SHP77 (cell line): ENCODE results near the gene FOXN3.
"Not testable (repeated sequence)": the region's sequence is repeated elsewhere in the genome, so short reads cannot be mapped to it uniquely, and the experiment has no call there.

ENCODE experiments used
- DNase-seq, 2 experiments: peaks; one replicate each; lab custom pipeline; 2025; lab: John Stamatoyannopoulos, UW

Gene FOXN3

DNA sequence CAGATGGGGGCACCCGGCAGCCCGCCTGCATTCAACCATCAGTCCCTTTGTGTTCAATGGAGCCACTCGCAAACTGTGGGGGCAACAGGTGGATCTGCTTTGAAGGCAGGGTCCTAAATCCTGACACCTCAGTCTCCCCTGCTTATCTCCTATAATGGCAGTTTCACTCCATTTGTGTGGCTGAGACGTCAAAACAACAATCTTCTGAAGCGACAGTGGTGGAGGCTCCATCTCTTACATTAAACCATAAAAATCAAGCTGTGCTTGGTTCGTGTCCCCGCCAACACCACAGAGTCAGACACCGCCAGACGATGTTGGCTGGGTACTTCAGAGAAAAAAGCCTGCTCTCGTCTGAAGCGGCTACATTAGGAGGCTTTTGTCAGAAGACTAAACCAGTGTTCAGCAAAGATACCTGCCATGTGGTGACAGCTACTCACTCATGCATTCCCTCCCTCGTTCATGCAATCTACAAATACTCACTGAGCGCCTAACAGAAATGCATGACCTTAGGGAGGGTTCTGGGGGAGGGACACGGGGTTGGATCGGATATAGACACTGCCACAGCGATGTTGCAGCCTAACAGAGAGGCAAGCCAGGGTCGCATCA, 253.9 kb downstream of the FOXN3 start:
- no peak for DNase-seq

DNA sequence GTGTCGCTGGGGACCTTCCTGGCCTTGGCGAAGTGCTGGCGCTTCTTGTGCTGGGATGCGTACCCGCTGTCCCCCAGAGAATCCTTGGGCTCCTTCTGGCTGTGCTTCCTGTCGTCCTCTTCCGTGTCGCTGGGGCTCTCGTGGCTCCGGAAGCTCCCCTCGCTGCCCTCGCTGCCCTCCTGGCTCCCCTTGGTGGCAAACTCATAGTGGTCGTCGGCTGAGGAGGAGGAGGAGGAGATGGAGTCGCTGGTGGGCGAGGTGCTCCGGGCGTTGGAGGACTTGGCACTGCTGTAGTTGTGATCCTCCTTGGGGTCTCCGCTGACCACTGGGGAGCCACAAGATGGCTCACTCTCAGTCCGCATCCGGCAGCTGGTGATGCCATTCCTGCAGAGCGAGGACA, 254.4 kb downstream of the FOXN3 start:
- no peak for DNase-seq

DNA sequence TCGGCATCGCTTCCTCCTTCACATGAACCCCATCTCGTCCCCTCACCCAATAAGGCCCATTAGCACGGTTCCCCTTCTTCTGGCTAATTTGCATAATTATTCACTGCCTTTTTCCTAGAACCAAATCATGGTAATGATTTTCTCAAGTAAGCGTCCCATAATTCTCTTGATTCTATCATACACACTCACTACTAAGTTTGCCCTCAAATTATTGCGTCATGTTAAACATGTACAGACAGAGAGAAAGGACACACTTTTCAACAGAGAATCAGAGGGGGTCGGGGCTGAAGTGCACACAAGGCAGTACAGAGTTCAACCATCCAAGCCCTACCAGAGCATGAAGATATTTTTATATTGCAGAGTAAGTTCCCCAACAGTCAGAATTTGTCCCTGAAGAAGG, 256.6 kb downstream of the FOXN3 start:
- no peak for DNase-seq

DNA sequence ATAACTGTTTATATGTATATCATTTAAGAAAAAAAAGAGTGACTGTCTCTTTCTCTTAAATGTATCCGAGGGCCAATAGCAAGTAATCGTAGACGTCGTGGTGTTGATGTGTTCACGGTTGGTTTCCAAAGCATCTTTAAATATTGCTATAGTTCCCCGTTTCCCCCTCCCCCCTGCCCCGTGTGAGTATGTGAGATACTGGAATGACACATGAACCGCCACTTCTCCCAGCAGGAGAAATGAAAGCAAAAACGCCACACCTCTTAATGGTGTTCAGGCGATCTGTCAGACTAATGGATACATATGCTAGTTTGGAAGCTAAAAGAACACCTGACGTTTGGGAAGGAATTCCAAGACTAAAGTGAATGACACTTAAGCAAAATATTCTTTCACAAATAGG, 258.3 kb downstream of the FOXN3 start:
- DNase-seq: no peak

DNA sequence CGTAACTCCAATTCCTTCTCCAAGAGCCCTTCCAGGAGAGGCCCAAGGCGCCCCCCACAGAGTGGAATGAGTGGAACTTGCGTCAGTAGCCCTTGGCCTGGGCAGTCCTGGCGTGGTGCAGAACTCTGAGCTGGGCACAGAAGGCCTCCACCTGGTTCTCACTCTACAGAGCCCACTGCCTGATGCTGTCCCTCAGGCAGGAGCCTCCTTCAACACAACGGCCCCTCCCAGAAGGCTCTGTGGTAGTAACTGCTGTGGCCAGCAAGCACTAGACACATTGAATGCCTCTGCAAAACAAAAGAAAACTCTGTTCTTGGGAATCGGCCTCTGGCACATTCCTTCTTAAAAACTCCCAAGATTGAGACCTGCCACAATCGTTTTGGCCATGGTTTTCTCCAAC, 258.9 kb downstream of the FOXN3 start:
- not testable (repeated sequence) for DNase-seq

DNA sequence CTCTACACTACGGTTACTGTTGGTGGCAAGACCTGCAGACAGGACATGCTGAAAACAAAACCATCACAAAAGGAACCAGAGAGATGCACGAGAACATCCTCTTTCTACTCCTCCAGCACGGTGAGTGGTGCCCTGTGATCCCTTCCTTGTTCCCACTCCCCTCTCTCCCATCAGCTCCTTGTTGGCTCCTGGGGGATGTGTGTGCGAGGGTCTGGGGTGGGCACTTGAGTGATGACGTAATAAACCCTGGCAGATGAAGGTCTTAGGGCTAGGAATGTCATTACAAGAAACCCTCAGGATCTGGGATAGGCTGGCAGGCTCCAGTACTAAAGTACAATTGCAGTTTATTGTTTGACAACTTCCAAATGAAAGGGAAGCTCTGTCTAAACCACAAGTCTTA, 261.5 kb downstream of the FOXN3 start:
- no peak for DNase-seq

DNA sequence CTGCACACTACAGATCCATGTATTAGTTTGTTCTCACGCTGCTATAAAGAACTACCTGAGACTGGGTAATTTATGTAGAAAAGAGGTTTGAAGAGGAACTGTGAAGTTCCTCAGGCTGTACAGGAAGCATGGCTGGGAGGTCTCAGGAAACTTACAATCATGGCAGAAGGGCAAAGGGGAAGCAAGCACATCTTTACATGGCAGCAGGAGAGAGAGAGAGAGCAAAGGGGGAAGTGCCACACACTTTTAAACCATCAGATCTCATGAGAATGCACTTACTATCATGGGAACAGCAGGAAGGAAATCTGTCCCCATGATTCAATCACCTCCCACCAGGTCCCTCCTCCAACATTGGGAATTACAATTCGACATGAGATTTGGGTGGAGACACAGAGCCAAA, 265.3 kb downstream of the FOXN3 start:
- DNase-seq: not testable (repeated sequence)

DNA sequence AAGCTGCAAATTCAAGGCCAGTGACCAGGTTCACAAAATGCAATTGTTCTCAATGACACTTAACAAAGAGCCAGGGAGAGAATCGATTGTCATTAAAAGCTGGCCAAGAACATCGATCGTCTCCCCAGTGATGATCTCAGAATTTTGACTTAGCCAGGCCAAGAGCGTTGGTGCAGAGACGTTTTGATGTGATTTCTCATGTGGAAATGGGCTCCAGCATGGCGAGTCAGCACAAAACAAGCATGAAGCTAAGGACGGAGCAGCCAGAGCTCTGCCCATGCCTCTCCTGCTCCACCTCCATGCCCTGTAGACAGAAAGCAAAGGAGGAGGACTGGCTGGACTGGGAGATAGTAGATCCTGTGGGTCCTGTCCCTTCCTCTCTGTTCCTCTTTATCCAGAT, 270.8 kb downstream of the FOXN3 start:
- no peak for DNase-seq

DNA sequence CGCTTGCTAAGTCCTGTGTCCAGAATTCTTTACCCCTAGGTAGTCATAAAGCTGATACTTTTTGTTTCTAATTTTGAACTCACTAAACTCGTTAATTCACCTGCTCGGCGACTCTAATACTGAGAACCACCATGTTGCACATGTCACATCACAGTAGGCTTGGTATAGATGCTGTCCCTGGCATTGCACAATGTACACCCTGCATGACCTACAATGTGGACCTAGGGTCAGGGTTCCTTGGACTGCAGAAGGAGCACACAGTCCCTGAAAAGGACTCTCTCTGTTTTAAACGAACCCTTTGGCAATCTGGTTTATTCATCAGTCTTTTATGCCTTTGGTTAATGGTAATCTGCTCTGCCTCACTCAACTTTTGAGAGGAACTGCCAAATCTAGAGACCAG, 272.4 kb downstream of the FOXN3 start:
- DNase-seq: no peak

DNA sequence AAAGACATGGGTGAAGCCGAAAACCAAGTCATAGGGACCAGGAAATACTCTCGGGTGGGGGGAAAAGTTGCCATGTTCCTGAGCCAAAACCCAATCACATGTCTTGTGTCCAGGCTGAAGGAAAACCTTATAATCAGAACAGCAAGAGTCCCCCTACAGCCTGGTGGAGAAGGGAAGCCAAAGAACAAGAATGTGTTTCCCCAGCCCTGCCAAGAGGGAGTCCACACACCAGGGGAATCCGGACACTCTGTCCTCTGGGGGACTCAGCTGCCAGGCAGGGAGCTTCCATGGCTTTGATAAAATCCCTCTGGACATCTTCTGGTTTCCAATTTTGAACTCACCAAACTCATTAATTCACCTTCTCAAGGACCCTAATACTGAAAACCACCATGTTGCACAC, 273.0 kb downstream of the FOXN3 start:
- no peak for DNase-seq

DNA sequence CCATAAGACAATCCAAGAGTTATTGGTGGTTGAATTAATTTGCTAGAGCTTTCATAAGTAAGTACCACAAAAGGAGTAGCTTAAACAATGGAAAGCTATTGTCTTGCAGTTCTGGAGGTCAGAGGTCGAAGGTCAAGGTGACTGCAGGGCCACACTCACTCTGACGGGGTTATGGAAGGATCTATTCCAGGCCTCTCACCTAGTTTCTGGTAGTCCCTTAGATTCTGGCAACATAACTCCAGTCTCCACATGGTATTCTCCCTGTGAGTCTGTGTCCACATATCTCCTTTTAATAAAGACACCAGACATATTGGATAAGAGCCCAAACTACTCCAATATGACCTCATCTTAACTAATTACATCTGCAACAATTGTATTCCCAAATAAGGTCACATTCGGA, 273.4 kb downstream of the FOXN3 start:
- DNase-seq: no peak

DNA sequence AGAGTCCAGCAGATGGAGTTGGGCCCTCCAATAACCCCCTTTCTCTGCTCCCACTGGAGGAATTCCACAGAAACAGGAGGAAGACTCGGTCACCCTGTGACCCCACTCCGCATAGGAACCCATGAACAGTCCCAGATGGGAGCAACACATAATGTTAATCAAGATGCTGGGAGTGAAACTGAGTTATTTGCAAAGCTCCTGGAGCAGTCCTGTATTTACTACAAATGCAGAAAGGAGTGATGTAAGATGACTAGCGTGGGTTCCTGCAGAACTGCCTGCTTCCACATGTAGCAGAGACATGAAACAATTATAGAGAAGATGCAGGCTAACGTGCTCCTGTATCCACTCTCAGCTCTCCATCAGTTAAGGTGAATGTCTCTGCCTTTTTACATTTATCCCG, 274.7 kb downstream of the FOXN3 start:
- DNase-seq: no peak

DNA sequence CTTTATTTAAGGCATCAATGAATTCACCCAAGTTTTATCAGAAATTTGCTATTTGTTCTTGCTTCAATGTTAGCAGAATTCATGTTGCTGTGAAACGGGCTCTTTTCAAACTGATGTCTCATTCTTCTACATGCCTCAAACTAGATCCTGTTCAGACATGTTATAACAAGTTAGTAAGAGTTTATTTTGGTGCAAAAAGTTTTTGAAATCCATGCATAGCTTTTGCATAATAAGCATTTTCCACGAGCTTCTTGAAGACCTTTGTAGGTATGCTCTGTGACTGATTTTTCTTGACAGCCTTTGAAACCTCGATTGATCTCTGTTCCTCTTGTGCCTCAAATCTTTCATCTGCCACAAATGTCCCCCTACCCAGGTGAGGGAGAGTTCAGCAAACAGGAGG, 275.2 kb downstream of the FOXN3 start:
- DNase-seq: no peak

DNA sequence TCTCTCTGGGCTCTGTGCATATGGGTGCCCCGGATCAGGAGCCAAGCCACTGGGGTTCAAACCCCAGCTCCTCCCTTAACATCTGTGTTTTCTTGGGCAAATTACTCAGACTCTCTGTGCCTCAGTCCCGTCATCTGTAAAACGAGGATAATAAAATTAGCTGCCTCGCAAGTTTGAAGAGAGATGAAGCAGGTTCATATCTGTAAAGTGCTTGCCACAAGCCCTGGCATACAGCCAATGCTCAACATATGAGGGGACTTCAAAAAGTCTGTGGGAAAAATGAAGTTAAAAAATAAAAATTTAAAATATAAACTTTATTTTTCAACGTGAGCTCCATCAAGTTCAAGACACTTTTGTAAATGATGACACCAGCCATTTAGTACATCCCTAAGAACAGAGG, 276.7 kb downstream of the FOXN3 start:
- no peak for DNase-seq

DNA sequence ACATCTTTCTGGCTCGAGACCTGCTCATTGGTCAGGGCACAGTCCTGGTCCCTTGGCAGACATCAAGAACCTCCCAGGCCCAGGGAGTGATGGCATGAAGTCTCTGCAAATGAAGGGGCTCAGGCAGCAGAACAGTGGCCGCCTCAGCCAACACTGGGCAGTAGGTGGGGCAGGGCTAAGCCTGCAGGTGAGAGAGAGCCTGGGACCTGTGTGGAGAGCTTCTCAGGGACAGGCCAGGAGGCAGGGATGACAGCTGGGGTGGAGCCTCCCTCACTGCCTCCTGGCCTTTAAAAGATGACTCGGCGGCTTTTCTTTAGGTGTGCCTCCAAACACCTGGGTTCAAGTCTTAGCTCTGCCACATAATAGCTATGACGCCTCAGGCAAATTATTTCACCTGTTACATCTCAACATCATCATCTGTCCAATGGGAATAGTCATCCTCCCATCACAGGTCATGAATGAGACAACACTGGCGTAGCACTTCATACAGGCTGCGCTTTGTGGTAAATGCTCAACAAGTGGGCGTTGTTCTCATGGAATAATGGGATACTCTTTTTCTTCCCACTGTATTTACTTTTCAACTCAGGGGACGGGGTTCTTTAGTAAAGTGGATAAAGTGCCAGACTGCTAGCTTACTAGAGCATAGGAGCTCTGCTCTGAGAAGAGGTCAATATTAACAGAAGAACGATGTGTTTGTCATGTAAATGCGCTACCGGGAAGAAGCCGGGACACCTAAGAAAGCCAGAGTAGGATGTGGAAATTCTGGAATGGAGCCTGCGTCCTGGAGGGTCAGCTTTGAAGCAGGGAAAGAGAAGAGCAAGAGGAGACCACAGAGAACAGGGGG, 277.4 kb downstream of the FOXN3 start:
- DNase-seq: no peak

DNA sequence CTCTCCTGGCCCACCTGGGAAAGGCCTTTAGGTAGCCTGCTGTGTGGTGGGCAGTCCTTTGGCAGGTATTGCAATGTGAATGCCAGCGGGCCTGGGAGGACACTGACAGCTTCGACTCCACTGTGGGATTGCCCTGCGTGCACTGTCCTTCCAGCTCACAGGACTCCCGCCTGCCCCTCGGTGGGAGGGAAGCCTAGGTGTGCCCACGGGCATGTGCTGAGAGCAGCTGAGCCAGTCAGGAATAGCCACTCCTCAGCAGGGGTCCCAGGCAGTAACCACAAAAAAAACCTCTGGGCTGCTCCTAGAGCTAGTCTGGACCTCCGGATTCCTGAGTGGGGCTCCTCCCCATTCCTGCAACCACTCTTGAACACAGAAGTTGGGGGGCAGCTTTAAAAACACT, 278.2 kb downstream of the FOXN3 start:
- no peak for DNase-seq

DNA sequence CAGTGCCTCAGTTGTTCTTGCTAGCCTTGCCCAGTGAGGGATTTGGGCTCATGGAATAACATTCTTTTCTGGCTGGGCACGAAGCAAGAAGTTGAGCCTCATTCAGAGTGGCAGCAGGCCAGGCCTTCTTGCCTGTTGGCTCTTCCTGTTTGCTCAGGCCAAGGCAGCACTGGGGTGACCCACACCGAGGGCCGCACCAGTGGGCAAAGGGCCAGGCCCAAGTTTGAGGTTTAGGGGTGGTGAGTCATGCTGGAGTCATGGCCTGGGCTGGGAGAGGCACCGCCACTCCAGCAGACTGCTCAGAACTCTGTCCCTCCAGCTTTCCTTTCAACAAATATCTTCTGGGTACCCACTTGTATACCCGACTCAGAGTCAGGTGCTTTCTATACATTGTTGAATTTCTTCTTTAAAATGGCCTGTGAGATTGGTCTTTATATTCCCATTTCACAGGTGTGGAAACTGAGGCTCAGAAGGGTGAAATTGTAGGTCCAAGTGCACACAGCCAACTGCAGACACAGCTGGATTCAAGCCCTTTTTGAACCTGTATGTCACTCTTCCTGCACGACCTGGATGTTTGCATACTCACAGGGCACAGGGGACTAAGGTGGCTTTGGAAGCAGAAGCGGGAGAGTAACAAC, 279.4 kb downstream of the FOXN3 start:
- no peak for DNase-seq

DNA sequence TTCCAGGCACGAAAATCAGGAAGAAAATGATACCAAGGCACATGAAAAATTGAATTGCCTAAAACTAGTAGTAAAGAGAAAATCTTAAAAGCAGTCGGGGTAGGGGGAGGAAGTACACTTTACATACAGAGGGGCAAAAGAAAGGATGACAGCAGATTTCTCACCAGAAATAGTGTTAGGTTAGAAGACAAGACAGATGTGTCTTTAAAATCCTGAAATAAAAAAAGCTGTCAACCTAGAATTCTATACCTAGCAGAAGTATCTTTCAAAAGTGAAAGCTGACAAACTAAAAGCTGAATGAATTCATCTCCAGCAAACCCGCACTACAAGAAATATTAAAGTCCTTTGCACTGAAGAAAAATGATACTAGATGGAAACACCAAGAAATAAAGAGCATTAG, 280.4 kb downstream of the FOXN3 start:
- no peak for DNase-seq

DNA sequence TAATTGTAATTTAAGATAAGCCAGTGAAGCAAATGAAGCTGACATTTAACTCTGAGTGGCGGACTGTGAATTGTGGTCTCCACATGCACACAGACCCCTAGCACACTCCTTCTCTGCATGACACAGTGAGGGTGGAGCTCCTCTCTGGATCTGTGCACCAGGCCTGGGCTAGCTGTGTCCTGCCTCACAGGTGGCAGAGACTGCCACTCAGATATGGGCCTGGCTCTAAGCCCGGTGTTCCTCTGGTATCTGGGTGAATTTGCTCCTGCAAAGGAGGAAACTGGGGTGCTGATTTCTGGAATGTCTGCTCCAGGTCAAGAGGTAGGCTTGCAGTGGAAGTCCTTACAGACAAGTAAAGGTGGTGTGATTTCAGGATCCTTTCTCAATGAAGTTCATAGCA, 282.4 kb downstream of the FOXN3 start:
- DNase-seq: no peak

DNA sequence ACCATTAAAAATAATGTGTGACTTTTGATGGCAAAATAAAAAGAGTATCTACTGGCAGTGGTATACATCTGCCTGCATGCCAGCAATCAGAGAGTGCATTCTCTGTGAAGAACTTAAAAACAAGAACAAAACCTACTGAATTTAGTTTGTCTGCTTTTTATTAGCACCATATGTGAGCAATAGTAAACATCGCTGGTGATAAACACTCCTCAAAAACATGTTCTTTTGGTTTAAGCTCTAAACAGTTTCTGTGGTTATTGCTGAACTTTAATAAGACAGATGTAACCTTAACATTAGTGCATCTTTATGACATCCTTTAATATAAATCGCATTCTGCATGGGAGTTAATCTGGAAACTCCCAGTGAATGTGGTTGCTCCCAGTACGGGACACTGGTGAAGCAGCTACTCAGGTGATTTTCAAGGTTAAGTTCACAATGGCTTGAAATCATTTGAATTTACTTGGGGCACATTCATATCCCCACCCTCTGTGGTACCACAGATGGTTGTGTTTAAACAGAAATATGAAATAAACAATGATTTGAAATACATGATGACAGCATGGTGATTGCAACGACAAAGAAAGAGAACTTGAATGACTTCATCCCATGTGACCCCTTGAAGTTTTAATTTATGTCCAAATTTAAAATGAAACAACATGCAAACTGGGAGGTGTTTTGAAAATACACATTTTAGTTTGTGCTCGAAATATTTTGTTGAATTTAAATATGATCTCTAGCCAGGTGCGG, 285.9 kb downstream of the FOXN3 start:
- no peak for DNase-seq

DNA sequence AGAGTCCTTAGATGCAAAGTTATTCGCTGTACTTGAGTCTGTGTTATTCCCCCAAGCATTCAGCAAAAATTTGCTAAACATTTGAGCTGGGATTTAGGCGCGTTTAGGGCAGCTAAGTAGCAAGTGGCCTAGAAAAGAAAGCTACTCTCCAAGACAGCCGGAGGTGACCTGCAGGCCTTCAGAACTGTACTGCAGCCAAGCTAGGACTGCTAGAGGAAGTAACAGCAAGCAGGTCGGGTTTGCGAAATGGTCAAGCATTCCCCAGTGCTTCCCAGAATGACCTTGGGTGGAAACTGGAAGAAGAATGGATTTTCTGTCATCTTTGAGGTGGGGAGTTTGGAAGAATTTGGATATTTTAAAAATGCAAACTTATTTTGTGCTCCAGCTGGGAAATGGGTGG, 287.5 kb downstream of the FOXN3 start:
- DNase-seq: no peak

DNA sequence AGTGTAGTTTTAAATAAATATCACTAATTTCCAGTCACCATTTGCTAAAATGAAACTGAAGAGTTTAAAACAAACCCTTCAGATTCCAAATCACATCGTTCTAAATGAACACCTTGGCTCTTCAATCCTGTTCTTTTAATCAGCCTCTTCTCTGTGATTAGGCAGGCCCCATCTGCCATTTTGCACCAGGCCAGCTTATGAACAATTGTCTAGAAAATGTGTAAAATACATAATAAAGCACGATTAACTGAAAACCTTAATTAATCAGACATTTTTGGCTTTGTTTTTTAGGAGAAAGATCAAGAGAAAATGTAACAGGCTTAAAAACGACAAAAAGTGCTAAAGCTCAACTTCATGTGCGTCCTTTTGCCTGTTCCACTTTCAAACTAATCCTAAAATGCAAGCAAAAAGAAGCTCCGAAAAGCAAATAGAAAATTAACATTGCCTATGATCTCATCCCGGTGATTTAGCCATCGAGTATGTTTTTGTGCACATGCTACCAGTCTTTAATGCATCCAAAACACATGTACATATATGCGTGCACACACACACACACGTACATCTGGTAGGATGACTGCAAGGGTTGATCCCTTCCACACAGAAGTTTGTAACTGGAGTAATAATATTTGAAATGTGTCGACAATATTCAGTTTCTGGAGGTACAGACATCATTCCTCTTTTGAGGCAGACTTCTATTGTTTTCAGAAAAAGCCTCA, 288.6 kb downstream of the FOXN3 start:
- no peak for DNase-seq
